Psoas muscle (tissue), 8 donors: ENCODE results near the gene DCT. TPM values are rescaled to one million over a fixed set of nuclear protein-coding genes. Genes with fewer than 3 reads are reported as not detected.

Experiments used
- ATAC-seq, 4 donors: fragments of 200-7000 bp; cut with Tn5 transposase; one replicate each; pipeline ENCODE4 v1.9.1; 2020; ENCODE audit warnings: moderate library complexity in 3 of 4, mild to moderate bottlenecking in 2 of 4
- DNase-seq, 2 donors: peaks; one replicate each; pipeline ENCODE4 v3.0.0-alpha.2; 2020
- H3K27ac ChIP-seq: fragments of 200-600 bp; one replicate; pipeline ENCODE4 v1.8.0; 2022
- H3K27me3 ChIP-seq, 3 donors: fragments of 200-600 bp in 1 of 3; one replicate each; pipeline versions ENCODE4 v1.6.1 to v1.8.0; 2013 to 2022; ENCODE audit warnings: low read length in 2 of 3, mild to moderate bottlenecking in 2 of 3, moderate library complexity in 1 of 3; ENCODE audit not compliant: insufficient read depth in 3 of 3
- H3K36me3 ChIP-seq, 2 donors: fragments of 200-600 bp in 1 of 2; one replicate each; pipeline versions ENCODE4 v1.6.1 to v1.8.0; 2013 to 2022; ENCODE audit warnings: low read depth in 1 of 2, mild to moderate bottlenecking in 1 of 2, moderate library complexity in 1 of 2; ENCODE audit not compliant: insufficient read depth in 1 of 2
- H3K4me1 ChIP-seq: fragments of 200-600 bp; one replicate; pipeline ENCODE4 v1.8.0; 2022
- H3K4me3 ChIP-seq: fragments of 200-600 bp; one replicate; pipeline ENCODE4 v1.8.0; 2022; ENCODE audit warnings: mild to moderate bottlenecking
- H3K9me3 ChIP-seq: fragments of 200-600 bp; one replicate; pipeline ENCODE4 v1.8.0; 2022
- CTCF ChIP-seq: fragments of 200-600 bp; IDR thresholded peaks from one replicate; pipeline ENCODE4 v1.8.0; 2022; ENCODE audit warnings: antibody characterized with exemption
- WGBS, 3 donors: extraction: QIAGEN DNeasy Blood & Tissue Kit; methylation state at CpG; one replicate each; pipeline versions ENCODE4 v1.1.6 to v1.1.7; 2013; 5-methylcytosine and 5-hydroxymethylcytosine counted together
- intact Hi-C, 2 donors: fragments of 100-400 bp; cut with DNase I; formaldehyde crosslinking; loops; one replicate each; pipeline versions ENCODE4 v1.11.0 to v1.14.2; 2022
- polyA plus RNA-seq, 3 donors: library from polyadenylated mRNA; stranded (reverse); fragments of 200-250 nt; gene quantifications; one replicate each; pipeline ENCODE4 v1.2.3, GENCODE V29; 2013
- total RNA-seq, 4 donors: library from RNA; stranded (reverse); fragmentation: NEBNext Ultra II Directional in 2 of 4; extraction: Animal tissue kit (Norgen Biotek cat#: 25700) in 2 of 4; gene quantifications; one replicate each; pipeline versions ENCODE4 v1.2.1 to v1.2.4, GENCODE V29; 2021 to 2023
- donor health status: healthy with polysubstance abuse.
- donor health status: DM: no; HTN: no; CAD: no; lungs with moderate emphysema.
- donor health status: Bipolar disorder and iron deficiency.
- donor health status: healthy.
- donor health status: DM: yes; HTN: yes; CAD: no.
- donor health status: DM: no; HTN: no; CAD: no.
- donor health status: DM: no; HTN: no; CAD: no.
- donor health status: DM: yes; HTN: yes; CAD: no.

DCT gene
- total and polyA plus RNA-seq, 7 donors = 0.04 to 0.64 (median 0.22) TPM

GRCh38 chr13:94390881-94391280 is 88.6 kb downstream of the DCT start:
- ATAC-seq (no peak), DNase-seq (no peak)
- Histone ChIP-seq H3K4me3 (no peak overlapping the region), H3K27ac (no peak overlapping the region), H3K27me3 (no peaks in the 10 kb centered on the region), H3K9me3 (no peaks in the 10 kb centered on the region), H3K4me1 (no peaks in the 10 kb centered on the region), H3K36me3 (no peaks in the 10 kb centered on the region)
- no peak for TF ChIP-seq CTCF
- intact Hi-C loops = no loop called here
- 18 to 44% (median 33%) methylated on average over 2 of the region's 2 CpGs for WGBS, 3 donors

GRCh38 chr13:94389604-94390351 is 89.7 kb downstream of the DCT start:
- H3K4me1 ChIP-seq = no peaks in the 10 kb centered on the region
- H3K9me3 ChIP-seq = no peaks in the 10 kb centered on the region
- ATAC-seq (no peak), DNase-seq (no peak)
- no peak overlapping the region for H3K4me3 ChIP-seq
- no peaks in the 10 kb centered on the region for H3K27me3 ChIP-seq
- intact Hi-C loops = no loop called here
- TF ChIP-seq CTCF = no peak
- H3K27ac ChIP-seq = no peak overlapping the region
- 42 to 56% (median 54%) methylated on average over 7 of the region's 7 CpGs for WGBS, 3 donors
- no peaks in the 10 kb centered on the region for H3K36me3 ChIP-seq

- intact Hi-C loops = no loop called here
- ATAC-seq (no peak), DNase-seq (no peak)
- Histone ChIP-seq H3K27ac (no peak overlapping the region), H3K27me3 (no peaks in the 10 kb centered on the region), H3K4me1 (no peaks in the 10 kb centered on the region), H3K9me3 (no peaks in the 10 kb centered on the region), H3K36me3 (no peaks in the 10 kb centered on the region), H3K4me3 (no peak overlapping the region)
- no peak for TF ChIP-seq CTCF
Measured at GRCh38 chr13:94387047-94387446, 92.4 kb downstream of the DCT start.

Other genes with a start within 250 kb of the DCT start
- 1 to 10 TPM; 3.1 to 3.8 (median 3.3) TPM for gene TGDS, start 116.5 kb upstream of the DCT start, total RNA-seq
- 1 to 10 TPM; 2.4 to 6.2 (median 4.5) TPM for gene TGDS, start 116.5 kb upstream of the DCT start, polyA plus RNA-seq
- 1 to 10 TPM; 3.6 to 4.2 (median 4.2) TPM for gene GPR180, start 122.2 kb upstream of the DCT start, total RNA-seq
- 1 to 10 TPM; 1.6 to 4.0 (median 3.4) TPM for gene GPR180, start 122.2 kb upstream of the DCT start, polyA plus RNA-seq
- not detected for gene SOX21, start 232.9 kb upstream of the DCT start, total RNA-seq
- gene SOX21, start 232.9 kb upstream of the DCT start, polyA plus RNA-seq = not detected